H1 (cell line): Measurements from ENCODE around the gene DCDC2B. TPM values are rescaled to one million over a fixed set of nuclear protein-coding genes. Genes with fewer than 3 reads are reported as not detected.
A peak's percentile ranks its signal among the peaks of the same experiment; 100 is the strongest.

ENCODE experiments used
- ASH2L ChIP-seq: fragments of 200-600, 300-600 bp; sonication (generic); IDR thresholded peaks from one replicate; pipeline ENCODE4 v1.7.1; 2017; ENCODE audit warnings: low read length
- KDM5A ChIP-seq: fragments of 200-600 bp; IDR thresholded peaks from 2 replicates; pipeline ENCODE4 v1.7.1; 2012; ENCODE audit warnings: mild to moderate bottlenecking, low read length, inconsistent platforms, mixed read lengths
- PHF8 ChIP-seq: fragments of 200-600 bp; sonication (generic); conservative IDR thresholded peaks from 2 replicates; pipeline ENCODE4 v1.7.1; 2012; ENCODE audit warnings: low read depth, mild to moderate bottlenecking, inconsistent platforms, low read length, moderate library complexity
- POU5F1 ChIP-seq: IDR thresholded peaks from 2 replicates; pipeline ENCODE4 v1.6.1; 2011; ENCODE audit warnings: low read depth, mild to moderate bottlenecking, low read length, moderate library complexity
- RBBP5 ChIP-seq: IDR thresholded peaks from 2 replicates; pipeline ENCODE4 v1.7.1; 2012; ENCODE audit warnings: low read depth, mild to moderate bottlenecking, inconsistent platforms, low read length, moderate library complexity, borderline replicate concordance
- TAF7 ChIP-seq: optimal IDR thresholded peaks from 2 replicates; pipeline ENCODE3; 2011; ENCODE audit warnings: low read depth, mild to moderate bottlenecking, inconsistent platforms, low read length, moderate library complexity, borderline replicate concordance
- TCF12 ChIP-seq: IDR thresholded peaks from 2 replicates; pipeline ENCODE4 v1.6.1; 2011; ENCODE audit warnings: low read depth, mild to moderate bottlenecking, low read length
- polyA plus RNA-seq, 7 experiments: library from polyadenylated mRNA; depleted of rRNA in 3 of 7; stranded (reverse) in 5 of 7; unstranded in 2 of 7; fragments of >200 nt in 5 of 7; fragments of 200-250 nt in 2 of 7; gene quantifications; 1 replicate in 5 of 7; 2 replicates in 1 of 7; 4 replicates in 1 of 7; pipeline versions ENCODE4 v1.2.1 to v1.2.3, GENCODE V29; 2011 to 2013; ENCODE audit warnings: missing spikeins in 2 of 7, mixed read lengths in 2 of 7
- total RNA-seq: library from RNA; stranded (reverse); fragmentation: NEBNext Ultra II Directional; extraction: Animal tissue kit (Norgen Biotek cat#: 25700); gene quantifications from 2 replicates; pipeline ENCODE4 v1.2.1, GENCODE V29; 2021
- TF ChIP-seq, protein P1 (sequence below): fragments of 300-600 bp; sonication (generic); IDR thresholded peaks from 2 replicates; pipeline ENCODE4 v1.7.1; 2012; ENCODE audit warnings: low read length, moderate library complexity, mild to moderate bottlenecking, inconsistent platforms; ENCODE audit not compliant: insufficient replicate concordance
- TF ChIP-seq, protein P2 (sequence below): IDR thresholded peaks from 2 replicates; pipeline ENCODE4 v1.6.1; 2012; ENCODE audit warnings: inconsistent platforms

DCDC2B gene
- total and polyA plus RNA-seq, 2 of the 8 experiments (the other 6 are each of a cell fraction or from before 2014, with no cell fraction given) = not detected

DNA sequence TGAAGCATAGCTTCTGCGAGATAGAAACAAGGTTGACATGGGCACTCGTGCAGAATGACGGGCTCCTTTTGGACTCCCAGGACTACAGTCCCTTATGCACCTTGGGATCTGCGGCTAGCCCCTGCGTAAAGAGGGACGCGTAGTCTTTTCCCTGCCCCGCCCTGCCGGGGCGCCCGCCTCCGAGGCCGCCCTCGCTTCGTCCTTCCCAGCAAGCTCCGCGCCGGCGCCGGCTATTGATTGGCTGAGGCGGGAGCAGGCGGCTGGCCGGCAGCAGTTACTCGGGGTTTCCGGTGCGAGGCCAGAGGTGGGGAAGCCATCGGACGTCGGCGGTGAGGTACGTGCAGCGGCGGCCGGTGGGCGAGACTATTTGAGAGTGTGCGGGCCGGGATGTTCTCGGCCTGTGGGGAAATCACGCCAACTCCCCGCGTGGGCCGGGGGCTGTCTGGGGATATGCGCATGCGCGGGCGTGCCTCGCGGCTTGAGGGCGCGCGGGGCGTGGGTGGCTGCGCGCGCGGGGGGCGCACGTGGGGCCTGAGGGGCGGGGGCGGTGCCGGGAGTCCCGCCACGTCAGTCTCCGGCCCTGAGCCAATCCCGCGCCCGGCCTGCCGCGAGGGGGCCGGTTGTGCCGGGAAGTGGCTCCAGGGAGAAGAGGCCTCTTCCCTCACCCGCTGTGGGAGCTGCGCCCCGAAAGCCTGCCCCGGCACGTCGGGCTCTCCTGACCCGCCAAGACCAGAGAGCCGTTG is 29.3 kb upstream of the DCDC2B start, which contains the start of gene TXLNA (continued):
- TF ChIP-seq, protein P1, sequence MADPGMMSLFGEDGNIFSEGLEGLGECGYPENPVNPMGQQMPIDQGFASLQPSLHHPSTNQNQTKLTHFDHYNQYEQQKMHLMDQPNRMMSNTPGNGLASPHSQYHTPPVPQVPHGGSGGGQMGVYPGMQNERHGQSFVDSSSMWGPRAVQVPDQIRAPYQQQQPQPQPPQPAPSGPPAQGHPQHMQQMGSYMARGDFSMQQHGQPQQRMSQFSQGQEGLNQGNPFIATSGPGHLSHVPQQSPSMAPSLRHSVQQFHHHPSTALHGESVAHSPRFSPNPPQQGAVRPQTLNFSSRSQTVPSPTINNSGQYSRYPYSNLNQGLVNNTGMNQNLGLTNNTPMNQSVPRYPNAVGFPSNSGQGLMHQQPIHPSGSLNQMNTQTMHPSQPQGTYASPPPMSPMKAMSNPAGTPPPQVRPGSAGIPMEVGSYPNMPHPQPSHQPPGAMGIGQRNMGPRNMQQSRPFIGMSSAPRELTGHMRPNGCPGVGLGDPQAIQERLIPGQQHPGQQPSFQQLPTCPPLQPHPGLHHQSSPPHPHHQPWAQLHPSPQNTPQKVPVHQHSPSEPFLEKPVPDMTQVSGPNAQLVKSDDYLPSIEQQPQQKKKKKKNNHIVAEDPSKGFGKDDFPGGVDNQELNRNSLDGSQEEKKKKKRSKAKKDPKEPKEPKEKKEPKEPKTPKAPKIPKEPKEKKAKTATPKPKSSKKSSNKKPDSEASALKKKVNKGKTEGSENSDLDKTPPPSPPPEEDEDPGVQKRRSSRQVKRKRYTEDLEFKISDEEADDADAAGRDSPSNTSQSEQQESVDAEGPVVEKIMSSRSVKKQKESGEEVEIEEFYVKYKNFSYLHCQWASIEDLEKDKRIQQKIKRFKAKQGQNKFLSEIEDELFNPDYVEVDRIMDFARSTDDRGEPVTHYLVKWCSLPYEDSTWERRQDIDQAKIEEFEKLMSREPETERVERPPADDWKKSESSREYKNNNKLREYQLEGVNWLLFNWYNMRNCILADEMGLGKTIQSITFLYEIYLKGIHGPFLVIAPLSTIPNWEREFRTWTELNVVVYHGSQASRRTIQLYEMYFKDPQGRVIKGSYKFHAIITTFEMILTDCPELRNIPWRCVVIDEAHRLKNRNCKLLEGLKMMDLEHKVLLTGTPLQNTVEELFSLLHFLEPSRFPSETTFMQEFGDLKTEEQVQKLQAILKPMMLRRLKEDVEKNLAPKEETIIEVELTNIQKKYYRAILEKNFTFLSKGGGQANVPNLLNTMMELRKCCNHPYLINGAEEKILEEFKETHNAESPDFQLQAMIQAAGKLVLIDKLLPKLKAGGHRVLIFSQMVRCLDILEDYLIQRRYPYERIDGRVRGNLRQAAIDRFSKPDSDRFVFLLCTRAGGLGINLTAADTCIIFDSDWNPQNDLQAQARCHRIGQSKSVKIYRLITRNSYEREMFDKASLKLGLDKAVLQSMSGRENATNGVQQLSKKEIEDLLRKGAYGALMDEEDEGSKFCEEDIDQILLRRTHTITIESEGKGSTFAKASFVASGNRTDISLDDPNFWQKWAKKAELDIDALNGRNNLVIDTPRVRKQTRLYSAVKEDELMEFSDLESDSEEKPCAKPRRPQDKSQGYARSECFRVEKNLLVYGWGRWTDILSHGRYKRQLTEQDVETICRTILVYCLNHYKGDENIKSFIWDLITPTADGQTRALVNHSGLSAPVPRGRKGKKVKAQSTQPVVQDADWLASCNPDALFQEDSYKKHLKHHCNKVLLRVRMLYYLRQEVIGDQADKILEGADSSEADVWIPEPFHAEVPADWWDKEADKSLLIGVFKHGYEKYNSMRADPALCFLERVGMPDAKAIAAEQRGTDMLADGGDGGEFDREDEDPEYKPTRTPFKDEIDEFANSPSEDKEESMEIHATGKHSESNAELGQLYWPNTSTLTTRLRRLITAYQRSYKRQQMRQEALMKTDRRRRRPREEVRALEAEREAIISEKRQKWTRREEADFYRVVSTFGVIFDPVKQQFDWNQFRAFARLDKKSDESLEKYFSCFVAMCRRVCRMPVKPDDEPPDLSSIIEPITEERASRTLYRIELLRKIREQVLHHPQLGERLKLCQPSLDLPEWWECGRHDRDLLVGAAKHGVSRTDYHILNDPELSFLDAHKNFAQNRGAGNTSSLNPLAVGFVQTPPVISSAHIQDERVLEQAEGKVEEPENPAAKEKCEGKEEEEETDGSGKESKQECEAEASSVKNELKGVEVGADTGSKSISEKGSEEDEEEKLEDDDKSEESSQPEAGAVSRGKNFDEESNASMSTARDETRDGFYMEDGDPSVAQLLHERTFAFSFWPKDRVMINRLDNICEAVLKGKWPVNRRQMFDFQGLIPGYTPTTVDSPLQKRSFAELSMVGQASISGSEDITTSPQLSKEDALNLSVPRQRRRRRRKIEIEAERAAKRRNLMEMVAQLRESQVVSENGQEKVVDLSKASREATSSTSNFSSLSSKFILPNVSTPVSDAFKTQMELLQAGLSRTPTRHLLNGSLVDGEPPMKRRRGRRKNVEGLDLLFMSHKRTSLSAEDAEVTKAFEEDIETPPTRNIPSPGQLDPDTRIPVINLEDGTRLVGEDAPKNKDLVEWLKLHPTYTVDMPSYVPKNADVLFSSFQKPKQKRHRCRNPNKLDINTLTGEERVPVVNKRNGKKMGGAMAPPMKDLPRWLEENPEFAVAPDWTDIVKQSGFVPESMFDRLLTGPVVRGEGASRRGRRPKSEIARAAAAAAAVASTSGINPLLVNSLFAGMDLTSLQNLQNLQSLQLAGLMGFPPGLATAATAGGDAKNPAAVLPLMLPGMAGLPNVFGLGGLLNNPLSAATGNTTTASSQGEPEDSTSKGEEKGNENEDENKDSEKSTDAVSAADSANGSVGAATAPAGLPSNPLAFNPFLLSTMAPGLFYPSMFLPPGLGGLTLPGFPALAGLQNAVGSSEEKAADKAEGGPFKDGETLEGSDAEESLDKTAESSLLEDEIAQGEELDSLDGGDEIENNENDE = no peak
- no peak for TF ChIP-seq KDM5A
- TF ChIP-seq ASH2L = peak; percentile 71
- peak; percentile 87 for TF ChIP-seq PHF8
- TF ChIP-seq POU5F1 = no peak
- peak; percentile 78 for TF ChIP-seq RBBP5
- TF ChIP-seq TAF7 = peak; percentile 78
- TF ChIP-seq TCF12 = 0 out of 2 replicates have a peak, but pooled peaks have one; percentile 1
- TF ChIP-seq, protein P2, sequence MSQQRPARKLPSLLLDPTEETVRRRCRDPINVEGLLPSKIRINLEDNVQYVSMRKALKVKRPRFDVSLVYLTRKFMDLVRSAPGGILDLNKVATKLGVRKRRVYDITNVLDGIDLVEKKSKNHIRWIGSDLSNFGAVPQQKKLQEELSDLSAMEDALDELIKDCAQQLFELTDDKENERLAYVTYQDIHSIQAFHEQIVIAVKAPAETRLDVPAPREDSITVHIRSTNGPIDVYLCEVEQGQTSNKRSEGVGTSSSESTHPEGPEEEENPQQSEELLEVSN = peak; percentile 92
